ENCODE data around the gene SPATS2.

The SPATS2 gene

GRCh38 chr12:49560695-49561094 is 193.4 kb downstream of the SPATS2 start:
- DNase-seq = no peak

GRCh38 chr12:49562233-49562632 is 195.0 kb downstream of the SPATS2 start:
- DNase-seq = no peak

GRCh38 chr12:49562831-49563230 is 195.6 kb downstream of the SPATS2 start:
- no peak for DNase-seq

- no peak for DNase-seq
These were observed 196.9 kb downstream of the SPATS2 start for GRCh38 chr12:49563951-49564685.

GRCh38 chr12:49564686-49565405 is 197.6 kb downstream of the SPATS2 start:
- no peak for DNase-seq

- no peak for DNase-seq
These were observed 198.4 kb downstream of the SPATS2 start for GRCh38 chr12:49565406-49566265.

GRCh38 chr12:49566361-49566760 is 199.1 kb downstream of the SPATS2 start:
- DNase-seq = no peak

GRCh38 chr12:49567302-49567610 is 200.0 kb downstream of the SPATS2 start:
- DNase-seq = no peak

- DNase-seq = peak; percentile 92
These were observed 200.6 kb downstream of the SPATS2 start, which contains the start of gene MCRS1 for GRCh38 chr12:49567611-49568441. TSS of gene MCRS1 (minus strand) at chr12:49568142. CDS start at chr12:49566731, 1,411 bp downstream.

- DNase-seq = no peak
These were observed 201.3 kb downstream of the SPATS2 start for GRCh38 chr12:49568442-49569162.
